HCT116 (cell line): ENCODE measurements around the gene SPAG4.

Source experiments
- JUND ChIP-seq: IDR thresholded peaks from 2 replicates; pipeline ENCODE4 v1.6.1; 2012
- MAX ChIP-seq: IDR thresholded peaks from 2 replicates; pipeline ENCODE4 v1.6.1; 2012
- POLR2AphosphoS5 ChIP-seq: IDR thresholded peaks from 2 replicates; pipeline ENCODE4 v1.6.1; 2011; ENCODE audit warnings: mild to moderate bottlenecking, low read depth, low read length, moderate library complexity

- TF ChIP-seq MAX = no peak
- TF ChIP-seq JUND = no peak
- TF ChIP-seq POLR2AphosphoS5 = no peak
These were observed 10.9 kb downstream of the SPAG4 start for GRCh38 chr20:35626386-35627001.
